Kidney epithelial cell (primary cell): ENCODE data around the gene MCCD1. TPM values are rescaled to one million over a fixed set of nuclear protein-coding genes. Genes with fewer than 3 reads are reported as not detected.

ENCODE experiments used
- DNase-seq: peaks from one replicate; pipeline ENCODE4 v3.0.0-alpha.2; 2010; ENCODE audit warnings: low read depth
- H3K27me3 ChIP-seq: 2 replicates; pipeline ENCODE4 v1.6.0; 2011; ENCODE audit warnings: low read length; ENCODE audit not compliant: control insufficient read depth, insufficient read depth
- H3K36me3 ChIP-seq: 2 replicates; pipeline ENCODE4 v1.5.1; 2011; ENCODE audit warnings: low read length; ENCODE audit not compliant: control insufficient read depth, insufficient read depth
- H3K4me3 ChIP-seq: 2 replicates; pipeline ENCODE4 v1.5.1; 2011; ENCODE audit warnings: low read depth, mild to moderate bottlenecking, control low read depth, low read length
- total RNA-seq: library from RNA; depleted of rRNA; stranded (reverse); fragments of >200 nt; gene quantifications from 2 replicates; pipeline ENCODE4 v1.2.3, GENCODE V29; 2015
- TF ChIP-seq, protein P1 (sequence below): IDR thresholded peaks from 2 replicates; pipeline ENCODE4 v1.5.1; 2011; ENCODE audit warnings: mild to moderate bottlenecking, moderate library complexity, low read length, control low read depth, inconsistent platforms; ENCODE audit not compliant: insufficient read depth, poor library complexity, severe bottlenecking

The MCCD1 gene
- total RNA-seq, 1 donor from 2014 or later, result not detected

- DNase-seq, result no peak
- Histone ChIP-seq H3K27me3 (no peaks in the 10 kb centered on the region), H3K36me3 (peaks cover 1% of the 10 kb centered on the region), H3K4me3 (no peak overlapping the region)
- TF ChIP-seq, protein P1, sequence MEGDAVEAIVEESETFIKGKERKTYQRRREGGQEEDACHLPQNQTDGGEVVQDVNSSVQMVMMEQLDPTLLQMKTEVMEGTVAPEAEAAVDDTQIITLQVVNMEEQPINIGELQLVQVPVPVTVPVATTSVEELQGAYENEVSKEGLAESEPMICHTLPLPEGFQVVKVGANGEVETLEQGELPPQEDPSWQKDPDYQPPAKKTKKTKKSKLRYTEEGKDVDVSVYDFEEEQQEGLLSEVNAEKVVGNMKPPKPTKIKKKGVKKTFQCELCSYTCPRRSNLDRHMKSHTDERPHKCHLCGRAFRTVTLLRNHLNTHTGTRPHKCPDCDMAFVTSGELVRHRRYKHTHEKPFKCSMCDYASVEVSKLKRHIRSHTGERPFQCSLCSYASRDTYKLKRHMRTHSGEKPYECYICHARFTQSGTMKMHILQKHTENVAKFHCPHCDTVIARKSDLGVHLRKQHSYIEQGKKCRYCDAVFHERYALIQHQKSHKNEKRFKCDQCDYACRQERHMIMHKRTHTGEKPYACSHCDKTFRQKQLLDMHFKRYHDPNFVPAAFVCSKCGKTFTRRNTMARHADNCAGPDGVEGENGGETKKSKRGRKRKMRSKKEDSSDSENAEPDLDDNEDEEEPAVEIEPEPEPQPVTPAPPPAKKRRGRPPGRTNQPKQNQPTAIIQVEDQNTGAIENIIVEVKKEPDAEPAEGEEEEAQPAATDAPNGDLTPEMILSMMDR, result no peak
Measured at GRCh38 chr6:31510007-31510406, 18.8 kb upstream of the MCCD1 start.

- TF ChIP-seq, protein P1, result no peak
- Histone ChIP-seq H3K36me3 (peaks cover 1% of the 10 kb centered on the region), H3K4me3 (no peak overlapping the region)
Measured at GRCh38 chr6:31513456-31514165, 15.2 kb upstream of the MCCD1 start.

GRCh38 chr6:31521835-31522234 is 6.9 kb upstream of the MCCD1 start:
- H3K4me3 ChIP-seq, result no peak overlapping the region
- DNase-seq, result no peak
- TF ChIP-seq, protein P1, result no peak

More at GRCh38 chr6:31513456-31514165, 15.2 kb upstream of the MCCD1 start:
- DNase-seq, result no peak
- H3K27me3 ChIP-seq, result no peaks in the 10 kb centered on the region

DNA sequence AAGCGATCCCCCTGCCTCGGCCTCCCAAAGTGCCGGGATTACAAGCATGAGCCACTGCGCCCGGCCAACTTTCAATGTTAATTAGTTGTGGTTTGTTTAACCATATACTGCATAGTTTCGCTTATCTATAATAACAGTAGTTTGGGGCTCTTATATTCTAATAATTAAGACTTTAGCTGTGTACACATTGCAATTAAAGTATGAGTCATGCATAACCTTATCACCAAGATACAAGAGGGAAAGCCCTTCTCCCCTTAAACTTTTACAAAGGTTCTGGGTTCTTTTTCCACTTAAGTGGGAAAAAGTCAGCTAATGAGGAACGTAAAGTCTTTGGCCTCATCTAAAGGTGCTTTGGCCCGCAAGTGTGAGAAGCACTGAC is 3.2 kb upstream of the MCCD1 start:
- no peak overlapping the region for H3K4me3 ChIP-seq
- TF ChIP-seq, protein P1, result no peak
- no peaks in the 10 kb centered on the region for H3K27me3 ChIP-seq
- DNase-seq, result no peak
- peaks cover under 1% of the 10 kb centered on the region for H3K36me3 ChIP-seq

More at GRCh38 chr6:31521835-31522234, 6.9 kb upstream of the MCCD1 start:
- no peaks in the 10 kb centered on the region for H3K36me3 ChIP-seq
- H3K27me3 ChIP-seq, result no peaks in the 10 kb centered on the region

GRCh38 chr6:31525932-31526591 is 2.7 kb upstream of the MCCD1 start:
- no peaks in the 10 kb centered on the region for H3K27me3 ChIP-seq
- H3K36me3 ChIP-seq, result peaks cover 2% of the 10 kb centered on the region
- TF ChIP-seq, protein P1, result no peak
- H3K4me3 ChIP-seq, result no peak overlapping the region
- no peak for DNase-seq

- Histone ChIP-seq H3K4me3 (no peak overlapping the region), H3K36me3 (peaks cover 2% of the 10 kb centered on the region), H3K27me3 (no peaks in the 10 kb centered on the region)
- no peak for DNase-seq
- TF ChIP-seq, protein P1, result no peak
Measured at GRCh38 chr6:31528307-31528777, 420 bp upstream of the MCCD1 start.
